Stimulated activated CD8-positive, alpha-beta memory T cell treated with anti-CD3 and anti-CD28 coated beads, Interleukin-12 subunit alpha, Interleukin-12 subunit beta, amount 100 ng/mL, for 4 hours (primary cell): ENCODE measurements around the gene KMT2C.
"Not testable (repeated sequence)": the region's sequence is repeated elsewhere in the genome, so short reads cannot be mapped to it uniquely, and the experiment has no call there.

Experiments
- DNase-seq: peaks from one replicate; pipeline ENCODE4 v3.0.0-alpha.2; 2020; ENCODE audit warnings: low read depth

The KMT2C gene

GRCh38 chr7:152355474-152356057, 80.2 kb downstream of the KMT2C start:
- DNase-seq = no peak

DNA sequence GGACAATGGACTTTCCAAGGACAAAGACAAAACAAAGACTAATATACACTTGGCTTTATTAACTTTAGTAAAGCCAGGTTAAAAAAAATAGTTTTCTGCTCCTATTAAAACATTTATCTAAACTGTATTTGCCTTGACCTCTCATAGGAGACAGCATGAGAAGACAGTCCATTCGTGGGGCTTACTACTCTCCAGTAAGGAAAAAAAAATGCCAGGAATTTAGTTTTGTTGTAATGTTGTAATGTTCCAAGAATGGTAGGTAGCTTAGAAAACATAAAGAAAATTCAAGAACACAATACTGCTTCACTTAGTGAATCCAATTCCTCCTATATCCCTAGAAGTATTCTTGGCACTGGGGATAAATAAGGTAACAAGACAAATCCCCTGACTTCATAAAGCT, 81.7 kb downstream of the KMT2C start:
- DNase-seq = no peak

GRCh38 chr7:152353281-152353680, 82.5 kb downstream of the KMT2C start:
- DNase-seq = not testable (repeated sequence)

DNA sequence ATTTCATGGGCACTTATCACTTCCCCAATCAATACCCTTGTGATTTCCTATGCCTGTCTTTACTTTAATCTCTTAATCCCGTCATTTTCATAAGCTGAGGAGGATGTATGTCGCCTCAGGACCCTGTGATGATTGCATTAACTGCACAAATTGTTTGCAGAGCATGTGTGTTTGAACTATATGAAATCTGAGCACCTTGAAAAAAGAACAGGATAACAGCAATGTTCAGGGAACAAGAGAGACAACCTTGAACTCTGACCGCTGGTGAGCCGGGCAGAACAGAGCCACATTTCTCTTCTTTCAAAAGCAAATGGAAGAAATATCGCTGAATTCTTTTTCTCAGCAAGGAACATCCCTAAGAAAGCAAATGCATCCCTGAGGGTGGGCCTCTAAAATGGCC, 84.1 kb downstream of the KMT2C start:
- DNase-seq = not testable (repeated sequence)

GRCh38 chr7:152351168-152351567, 84.6 kb downstream of the KMT2C start:
- no peak for DNase-seq

GRCh38 chr7:152347888-152348287, 87.9 kb downstream of the KMT2C start:
- DNase-seq = no peak

- no peak for DNase-seq
These were observed 91.5 kb downstream of the KMT2C start for GRCh38 chr7:152344253-152344652.

GRCh38 chr7:152342796-152343195, 93.0 kb downstream of the KMT2C start:
- no peak for DNase-seq

DNA sequence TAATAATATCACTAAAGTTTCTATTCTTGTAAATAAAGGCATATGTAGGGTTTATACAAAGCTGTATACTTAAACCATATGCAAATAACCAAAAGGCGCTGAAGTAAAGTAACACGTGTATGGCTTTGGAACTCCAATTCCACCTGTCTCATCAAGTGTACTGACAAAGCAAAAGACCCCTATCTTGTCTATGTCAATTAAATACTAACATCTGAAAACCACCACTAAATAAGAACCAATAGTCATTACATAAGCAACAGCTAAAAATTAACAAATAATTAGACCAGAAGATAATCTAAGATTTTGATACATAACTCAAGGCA, 93.9 kb downstream of the KMT2C start:
- DNase-seq = no peak

DNA sequence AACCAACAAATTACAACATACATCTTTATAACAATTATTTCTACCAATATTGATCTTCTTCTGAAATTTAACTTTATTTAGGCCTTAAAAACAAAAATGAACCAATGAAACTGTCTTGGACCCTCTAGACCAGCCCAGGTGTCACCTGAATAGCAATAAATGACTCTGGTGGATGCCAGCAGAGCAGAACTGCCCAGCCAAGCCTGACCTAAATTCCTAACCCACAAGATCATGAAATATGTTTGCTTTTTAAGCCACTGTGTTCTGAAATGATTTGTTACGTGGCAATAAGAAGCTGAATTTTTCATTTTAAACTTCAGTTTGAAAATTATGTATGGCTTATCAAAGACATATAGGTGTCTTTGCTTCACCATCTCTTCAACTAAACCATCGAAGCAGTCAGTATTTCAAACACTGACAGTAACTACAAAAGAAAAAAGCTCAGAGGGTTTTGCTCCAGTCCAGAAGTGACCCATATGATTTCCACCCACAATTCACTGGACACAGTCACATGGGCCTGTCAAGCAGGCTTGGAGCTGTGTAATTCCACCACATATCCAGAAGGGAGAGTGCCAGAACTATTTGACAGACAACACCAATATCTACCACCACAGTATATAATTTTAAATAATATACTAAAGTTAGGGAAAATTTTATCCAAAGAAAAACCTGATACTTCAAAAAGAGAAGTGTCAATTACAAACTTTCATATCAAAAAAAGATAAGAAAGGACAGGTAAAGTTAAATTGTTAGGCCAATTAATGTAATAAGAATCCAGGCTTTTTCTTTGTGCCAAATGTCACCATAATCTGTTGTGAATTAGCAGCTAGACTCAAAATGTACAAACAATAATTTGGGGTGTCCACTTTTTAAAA, 94.5 kb downstream of the KMT2C start:
- no peak for DNase-seq

- no peak for DNase-seq
These were observed 95.6 kb downstream of the KMT2C start for GRCh38 chr7:152340161-152340560.

DNA sequence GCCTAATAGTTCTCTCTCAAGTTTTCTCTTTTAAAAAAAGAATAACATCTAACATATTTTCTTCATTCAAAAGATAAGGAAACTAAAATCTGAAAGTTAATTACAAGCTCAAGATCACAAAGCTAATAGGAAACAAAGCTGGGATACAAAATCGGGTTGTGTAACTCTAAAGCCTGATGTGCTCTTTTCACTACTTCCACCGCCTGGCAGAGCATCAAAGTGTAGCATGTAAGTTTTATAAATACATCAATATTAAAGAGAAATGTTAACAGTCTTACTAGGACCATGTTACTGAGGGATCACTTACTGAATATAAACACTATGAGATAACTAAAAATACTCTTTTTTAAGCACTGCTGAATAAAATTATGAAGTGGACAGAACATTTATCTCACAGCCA, 97.2 kb downstream of the KMT2C start:
- DNase-seq = no peak

GRCh38 chr7:152336754-152337368, 98.9 kb downstream of the KMT2C start:
- DNase-seq = no peak

DNA sequence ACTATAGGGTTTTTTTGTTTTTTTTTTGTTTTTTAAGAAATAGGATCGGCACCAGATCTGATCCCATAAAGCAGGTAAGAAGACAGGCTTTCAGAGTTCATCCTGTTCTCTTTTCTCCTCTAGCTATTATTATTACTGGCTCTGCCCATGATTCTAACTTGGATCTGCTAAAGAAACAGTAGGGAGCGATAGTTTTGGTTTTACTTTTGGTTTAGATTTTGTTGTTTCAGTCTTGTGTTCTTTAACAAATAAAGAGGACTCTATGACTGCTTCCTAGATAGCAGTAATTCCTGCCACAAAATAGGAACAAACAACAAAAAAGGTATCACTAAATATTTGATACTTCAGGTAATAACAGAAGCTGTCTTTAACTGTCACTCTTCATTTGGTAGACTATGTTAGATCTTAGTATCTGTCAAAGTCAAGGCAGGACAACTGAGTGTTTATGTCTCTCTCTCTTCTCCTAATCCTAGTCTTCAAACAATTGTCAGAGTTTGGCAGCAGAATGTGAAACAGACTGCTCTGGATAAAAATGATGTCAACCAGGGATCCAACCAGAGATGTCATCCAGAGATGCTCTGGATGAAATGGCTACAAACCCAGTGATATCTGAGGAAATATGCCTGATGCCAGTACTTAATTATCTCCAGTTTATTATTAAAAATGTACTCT, 99.8 kb downstream of the KMT2C start:
- DNase-seq = no peak

DNA sequence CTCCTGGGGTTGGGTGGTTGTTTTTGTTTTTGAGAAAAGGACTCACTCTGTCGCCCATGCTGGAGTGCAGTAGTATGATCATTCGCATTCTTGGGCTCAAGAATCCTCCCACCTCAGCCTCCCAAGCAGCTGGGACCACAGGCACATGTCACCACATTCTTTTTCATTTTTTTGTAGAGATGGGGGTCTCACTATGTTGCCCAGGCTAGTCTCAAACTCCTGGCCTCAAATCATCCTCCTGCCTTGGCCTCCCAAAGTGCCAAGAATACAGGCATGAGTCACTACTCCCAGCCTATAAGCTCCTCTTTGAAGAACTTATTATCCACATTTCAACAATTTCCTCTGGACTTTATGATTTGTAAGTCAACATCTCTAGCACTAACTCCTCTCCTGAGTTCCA, 102.7 kb downstream of the KMT2C start:
- DNase-seq = no peak

GRCh38 chr7:152330827-152331226, 105.0 kb downstream of the KMT2C start:
- no peak for DNase-seq

- no peak for DNase-seq
These were observed 106.3 kb downstream of the KMT2C start for GRCh38 chr7:152329469-152329868.

- no peak for DNase-seq
These were observed 107.6 kb downstream of the KMT2C start for GRCh38 chr7:152328234-152328633.

DNA sequence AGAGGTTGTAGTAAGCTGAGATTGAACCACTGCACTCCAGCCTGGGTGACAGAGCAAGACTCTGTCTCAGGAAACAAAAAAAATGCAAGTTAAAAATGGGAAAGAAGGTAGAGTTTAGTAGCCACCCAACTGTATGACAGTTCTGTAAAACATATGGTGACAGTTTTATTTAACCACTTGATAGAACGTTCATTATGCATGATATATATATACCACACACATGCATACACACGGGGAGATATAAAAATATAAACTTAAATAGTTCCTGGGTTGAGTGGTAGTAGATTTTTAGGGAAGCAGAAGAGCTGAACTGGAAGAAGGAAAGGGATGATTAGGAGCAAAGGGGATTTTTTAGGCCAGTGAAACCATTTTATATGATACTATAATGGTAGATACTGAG, 120.0 kb downstream of the KMT2C start:
- DNase-seq = no peak

GRCh38 chr7:152313831-152314604, 121.8 kb downstream of the KMT2C start:
- DNase-seq = no peak

- DNase-seq = no peak
These were observed 122.6 kb downstream of the KMT2C start for GRCh38 chr7:152313217-152313616.

GRCh38 chr7:152312316-152312715, 123.5 kb downstream of the KMT2C start:
- DNase-seq = no peak
